SK-N-SH (cell line): ENCODE measurements around the gene NFATC3. TPM values are rescaled to one million over a fixed set of nuclear protein-coding genes. Genes with fewer than 3 reads are reported as not detected.

Experiments used
- CTCF ChIA-PET: fragments of 300-600, 350-600 bp; formaldehyde crosslinking; extraction: SDS; loops from one replicate; lab custom pipeline; 2021; lab: Yijun Ruan, JAX
- POLR2A ChIA-PET: fragments of 350-600 bp; sonication (Branson Sonifier 250); formaldehyde crosslinking; extraction: SDS; loops from one replicate; lab custom pipeline; 2020; ENCODE audit warnings: antibody characterized with exemption, inconsistent platforms; lab: Yijun Ruan, JAX
- DNase-seq: peaks from one replicate; pipeline ENCODE4 v3.0.0; 2012
- H2AFZ ChIP-seq: fragments of 200-600 bp; sonication (generic); 2 replicates; pipeline ENCODE4 v1.8.1; 2016; ENCODE audit warnings: antibody characterized with exemption, mild to moderate bottlenecking, low read depth
- H3F3A ChIP-seq: fragments of 200-600 bp; sonication (generic); replicated peaks from 2 replicates; pipeline ENCODE3; 2016; ENCODE audit warnings: antibody characterized with exemption, mild to moderate bottlenecking; ENCODE audit not compliant: insufficient read depth
- H3K27ac ChIP-seq, 2 experiments: fragments of 200-500 bp in 1 of 2; fragments of 200-600 bp in 1 of 2; sonication (Bioruptor generic) in 1 of 2; sonication (generic), shearing (Covaris generic) in 1 of 2; 2 replicates each; pipeline versions ENCODE4 v1.5.1 to v1.6.1; 2014 to 2016; ENCODE audit warnings: low read depth in 2 of 2, inconsistent platforms in 1 of 2, low read length in 1 of 2, mild to moderate bottlenecking in 1 of 2, mixed read lengths in 1 of 2
- H3K27me3 ChIP-seq: fragments of 200-600 bp; sonication (generic), shearing (Covaris generic); 2 replicates; pipeline ENCODE4 v1.6.1; 2016; ENCODE audit warnings: mixed run types; ENCODE audit not compliant: insufficient read depth
- H3K36me3 ChIP-seq, 2 experiments: fragments of 200-500 bp in 1 of 2; fragments of 200-600 bp in 1 of 2; sonication (Bioruptor generic) in 1 of 2; sonication (generic) in 1 of 2; replicated peaks in 1 of 2; 2 replicates each; pipeline versions ENCODE3 to v1.5.1; 2014 to 2016; ENCODE audit warnings: low read length in 1 of 2, mild to moderate bottlenecking in 1 of 2; ENCODE audit not compliant: insufficient read depth in 2 of 2, control insufficient read depth in 1 of 2
- H3K4me1 ChIP-seq, 2 experiments: fragments of 200-500 bp in 1 of 2; fragments of 200-600 bp in 1 of 2; sonication (Bioruptor generic) in 1 of 2; sonication (generic), shearing (Covaris generic) in 1 of 2; 2 replicates each; pipeline versions ENCODE4 v1.5.1 to v1.6.1; 2014 to 2016; ENCODE audit warnings: low read depth in 1 of 2, low read length in 1 of 2, mixed run types in 1 of 2; ENCODE audit not compliant: insufficient read depth in 2 of 2, control insufficient read depth in 1 of 2
- H3K4me2 ChIP-seq: fragments of 200-600 bp; sonication (generic), shearing (Covaris generic); 2 replicates; pipeline ENCODE4 v1.6.1; 2017; ENCODE audit warnings: mixed run types
- H3K4me3 ChIP-seq, 2 experiments: fragments of 200-500 bp in 1 of 2; fragments of 200-600 bp in 1 of 2; sonication (Bioruptor generic) in 1 of 2; sonication (generic), shearing (Covaris generic) in 1 of 2; 2 replicates each; pipeline versions ENCODE4 v1.5.1 to v1.8.1; 2014 to 2016; ENCODE audit warnings: low read depth in 2 of 2, inconsistent platforms in 1 of 2, low read length in 1 of 2, mild to moderate bottlenecking in 1 of 2, mixed read lengths in 1 of 2, moderate library complexity in 1 of 2
- H3K79me2 ChIP-seq: fragments of 200-600 bp; sonication (generic); 2 replicates; pipeline ENCODE4 v1.8.1; 2017; ENCODE audit warnings: mild to moderate bottlenecking; ENCODE audit not compliant: insufficient read depth
- H3K9ac ChIP-seq: fragments of 200-600 bp; sonication (generic); 2 replicates; pipeline ENCODE4 v1.6.1; 2017; ENCODE audit warnings: mixed run types
- H3K9me2 ChIP-seq: fragments of 200-600 bp; sonication (generic); 2 replicates; pipeline ENCODE4 v1.6.1; 2017; ENCODE audit warnings: mixed run types
- H3K9me3 ChIP-seq: fragments of 200-600 bp; sonication (generic); 2 replicates; pipeline ENCODE4 v1.6.1; 2017; ENCODE audit warnings: mixed run types, mild to moderate bottlenecking, moderate library complexity
- H4K20me1 ChIP-seq: fragments of 200-600 bp; sonication (generic); 2 replicates; pipeline ENCODE4 v1.6.1; 2017; ENCODE audit warnings: mild to moderate bottlenecking, mixed run types; ENCODE audit not compliant: insufficient read depth
- ELF1 ChIP-seq: IDR thresholded peaks from 2 replicates; pipeline ENCODE4 v1.4.0; 2012
- FOSL2 ChIP-seq: IDR thresholded peaks from 2 replicates; pipeline ENCODE4 v1.4.0; 2012; ENCODE audit warnings: low read depth, mild to moderate bottlenecking, moderate library complexity, borderline replicate concordance
- FOXM1 ChIP-seq: IDR thresholded peaks from 2 replicates; pipeline ENCODE4 v1.4.0; 2012; ENCODE audit warnings: low read depth, mild to moderate bottlenecking
- GATA2 ChIP-seq: sonication (generic); formaldehyde crosslinking; IDR thresholded peaks from 2 replicates; pipeline ENCODE4 v1.5.0; 2020; ENCODE audit warnings: mild to moderate bottlenecking, missing genetic modification reagents
- IRF3 ChIP-seq: fragments of 150-350 bp; IDR thresholded peaks from 2 replicates; pipeline ENCODE4 v1.6.1; 2016; ENCODE audit warnings: mild to moderate bottlenecking, low read depth, low read length
- JUND ChIP-seq: IDR thresholded peaks from 2 replicates; pipeline ENCODE4 v1.4.0; 2012
- MAX ChIP-seq: IDR thresholded peaks from 2 replicates; pipeline ENCODE4 v1.4.0; 2012; ENCODE audit warnings: low read depth
- MXI1 ChIP-seq: IDR thresholded peaks from 2 replicates; pipeline ENCODE4 v1.6.1; 2012; ENCODE audit warnings: mild to moderate bottlenecking, low read depth, low read length, improper control_type of control experiment
- NRF1 ChIP-seq: IDR thresholded peaks from 2 replicates; pipeline ENCODE4 v1.6.1; 2012; ENCODE audit warnings: low read depth, mild to moderate bottlenecking, low read length
- POLR2AphosphoS5 ChIP-seq: IDR thresholded peaks from 2 replicates; pipeline ENCODE4 v1.6.1; 2012; ENCODE audit warnings: low read depth, low read length
- RAD21 ChIP-seq: IDR thresholded peaks from 2 replicates; pipeline ENCODE4 v1.6.1; 2012; ENCODE audit warnings: mild to moderate bottlenecking, low read length
- SIN3A ChIP-seq: IDR thresholded peaks from 2 replicates; pipeline ENCODE4 v1.6.1; 2012; ENCODE audit warnings: low read depth, mild to moderate bottlenecking, low read length, moderate library complexity, borderline replicate concordance
- TCF12 ChIP-seq: IDR thresholded peaks from 2 replicates; pipeline ENCODE4 v1.4.0; 2012
- TEAD4 ChIP-seq: IDR thresholded peaks from 2 replicates; pipeline ENCODE4 v1.4.0; 2012; ENCODE audit warnings: mild to moderate bottlenecking, borderline replicate concordance; ENCODE audit not compliant: insufficient read depth
- WGBS: methylation state at CpG from one replicate; pipeline ENCODE4 v1.1.6; 2017; ENCODE audit warnings: low lambda C conversion rate; 5-methylcytosine and 5-hydroxymethylcytosine counted together
- polyA plus RNA-seq, 3 experiments: library from polyadenylated mRNA; depleted of rRNA; stranded (reverse); fragments of >200 nt; gene quantifications; 2 replicates each; pipeline ENCODE4 v1.2.3, GENCODE V29; 2012
- TF ChIP-seq, protein P1 (sequence below): fragments of 150-350 bp; IDR thresholded peaks from 2 replicates; pipeline ENCODE4 v1.6.1; 2017; ENCODE audit warnings: antibody characterized with exemption, low read length, low read depth, borderline replicate concordance

The NFATC3 gene
- polyA plus RNA-seq, 1 of the 3 experiments (the other 2 are of a cell fraction): 5.7 TPM

DNA sequence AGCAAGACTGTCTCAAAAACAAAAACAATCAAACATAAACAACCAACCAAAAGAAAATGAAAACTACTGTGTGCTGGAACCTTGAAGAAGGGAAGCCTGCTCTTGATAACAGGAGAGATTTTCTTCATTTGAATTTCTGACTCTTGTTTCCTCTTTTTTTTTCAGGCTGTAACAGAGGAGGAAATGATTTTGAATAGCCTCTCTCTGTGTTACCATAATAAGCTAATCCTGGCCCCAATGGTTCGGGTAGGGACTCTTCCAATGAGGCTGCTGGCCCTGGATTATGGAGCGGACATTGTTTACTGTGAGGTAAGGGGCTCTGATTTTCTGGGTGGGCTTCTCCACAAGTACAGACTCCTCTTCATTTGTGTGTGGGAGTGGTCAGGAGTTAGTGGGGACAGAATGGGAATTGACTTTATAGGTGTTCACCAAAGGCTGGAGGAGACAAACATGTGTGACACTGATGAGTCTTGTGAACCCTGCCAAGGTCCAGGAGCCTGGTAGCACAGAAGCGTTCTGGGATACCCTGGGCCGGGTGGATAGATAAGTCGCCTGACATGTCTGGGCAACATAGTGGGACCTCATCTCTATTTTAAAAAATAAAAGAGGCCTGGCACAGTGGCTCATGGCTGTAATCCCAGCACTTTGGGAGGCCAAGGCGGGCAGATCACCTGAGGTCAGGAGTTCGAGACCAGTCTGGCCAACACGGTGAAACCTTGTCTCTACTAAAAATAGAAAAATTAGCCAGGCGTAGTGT is 47.2 kb upstream of the NFATC3 start:
- Histone ChIP-seq H3K9me2 (no peaks in the 10 kb centered on the region), H3K4me3 (no peak overlapping the region), H3K36me3 (peaks cover 0 to 3% of the 10 kb centered on the region in 2 experiments), H3K4me2 (no peak overlapping the region), H3F3A (no peaks in the 10 kb centered on the region), H3K79me2 (no peaks in the 10 kb centered on the region), H2AFZ (no peak overlapping the region), H3K4me1 (no peaks in the 10 kb centered on the region), H3K27me3 (no peaks in the 10 kb centered on the region), H3K27ac (no peak overlapping the region), H3K9me3 (no peaks in the 10 kb centered on the region), H4K20me1 (no peaks in the 10 kb centered on the region), H3K9ac (no peak overlapping the region)
- 93% methylated on average over 9 of the region's 9 CpGs for WGBS
- POLR2A ChIA-PET: no interaction called here
- no peak for DNase-seq
- CTCF ChIA-PET: interaction anchor here (0.6 to 3.6 kb wide), 5 partner anchors 10 to 223 kb away, joined by 3 to 29 read pairs (median 5); no protein-coding TSS in a partner anchor
- TF ChIP-seq TCF12: no peak
- TF ChIP-seq JUND: no peak
- no peak for TF ChIP-seq SIN3A
- TF ChIP-seq POLR2AphosphoS5: no peak
- no peak for TF ChIP-seq TEAD4
- TF ChIP-seq NRF1: no peak
- TF ChIP-seq ELF1: no peak
- no peak for TF ChIP-seq MXI1
- no peak for TF ChIP-seq FOSL2
- no peak for TF ChIP-seq MAX
- TF ChIP-seq GATA2 (CRISPR knock-in tag): no peak
- no peak for TF ChIP-seq FOXM1
- no peak for TF ChIP-seq RAD21
- TF ChIP-seq IRF3: no peak
- TF ChIP-seq, protein P1, sequence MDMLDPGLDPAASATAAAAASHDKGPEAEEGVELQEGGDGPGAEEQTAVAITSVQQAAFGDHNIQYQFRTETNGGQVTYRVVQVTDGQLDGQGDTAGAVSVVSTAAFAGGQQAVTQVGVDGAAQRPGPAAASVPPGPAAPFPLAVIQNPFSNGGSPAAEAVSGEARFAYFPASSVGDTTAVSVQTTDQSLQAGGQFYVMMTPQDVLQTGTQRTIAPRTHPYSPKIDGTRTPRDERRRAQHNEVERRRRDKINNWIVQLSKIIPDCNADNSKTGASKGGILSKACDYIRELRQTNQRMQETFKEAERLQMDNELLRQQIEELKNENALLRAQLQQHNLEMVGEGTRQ: no peak
- TF ChIP-seq, all 33 proteins: peak for 0
